Activated CD8-positive, alpha-beta memory T cell treated with anti-CD3 and anti-CD28 coated beads, Interleukin-2, amount 50 U/mL, for 1 hour (primary cell): ENCODE measurements around the gene DRD1.
"Not testable (repeated sequence)": the region's sequence is repeated elsewhere in the genome, so short reads cannot be mapped to it uniquely, and the experiment has no call there.

Experiments used
- DNase-seq: peaks from one replicate; pipeline ENCODE4 v3.0.0-alpha.2; 2020; ENCODE audit errors: extremely low read depth

Gene DRD1

DNA sequence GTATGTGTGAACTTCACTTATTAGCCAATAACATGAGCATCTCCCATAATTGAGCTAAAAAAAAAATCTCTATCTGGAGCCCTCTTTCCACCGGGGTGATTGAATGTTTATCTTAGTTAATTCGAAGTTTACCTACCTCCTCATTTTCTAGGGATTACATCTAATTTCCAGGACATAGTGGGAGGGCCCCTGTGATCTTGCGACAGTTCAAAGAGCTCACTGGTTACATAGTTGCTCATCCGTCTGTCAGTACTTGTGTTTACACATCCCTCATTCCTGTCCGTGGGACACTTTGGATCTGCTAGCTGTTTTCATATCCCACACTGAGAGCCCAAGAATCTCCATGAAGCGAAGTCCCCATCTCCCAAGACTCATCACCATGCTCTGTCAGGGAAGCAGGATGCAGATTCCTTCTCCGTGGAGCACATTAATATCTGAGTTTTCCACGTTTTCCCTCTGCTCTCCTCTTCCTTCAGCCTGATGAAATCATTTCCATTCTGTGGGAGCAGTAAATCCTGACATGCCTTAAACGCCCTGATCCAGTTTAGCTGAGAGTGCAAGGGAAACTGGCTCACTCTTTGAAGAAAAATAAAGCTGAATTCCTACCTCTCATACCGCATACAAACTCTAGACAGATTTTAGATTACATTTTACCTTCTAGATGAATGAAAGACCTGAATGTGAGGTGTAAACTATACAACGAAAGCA is 24.2 kb upstream of the DRD1 start:
- no peak for DNase-seq

DNA sequence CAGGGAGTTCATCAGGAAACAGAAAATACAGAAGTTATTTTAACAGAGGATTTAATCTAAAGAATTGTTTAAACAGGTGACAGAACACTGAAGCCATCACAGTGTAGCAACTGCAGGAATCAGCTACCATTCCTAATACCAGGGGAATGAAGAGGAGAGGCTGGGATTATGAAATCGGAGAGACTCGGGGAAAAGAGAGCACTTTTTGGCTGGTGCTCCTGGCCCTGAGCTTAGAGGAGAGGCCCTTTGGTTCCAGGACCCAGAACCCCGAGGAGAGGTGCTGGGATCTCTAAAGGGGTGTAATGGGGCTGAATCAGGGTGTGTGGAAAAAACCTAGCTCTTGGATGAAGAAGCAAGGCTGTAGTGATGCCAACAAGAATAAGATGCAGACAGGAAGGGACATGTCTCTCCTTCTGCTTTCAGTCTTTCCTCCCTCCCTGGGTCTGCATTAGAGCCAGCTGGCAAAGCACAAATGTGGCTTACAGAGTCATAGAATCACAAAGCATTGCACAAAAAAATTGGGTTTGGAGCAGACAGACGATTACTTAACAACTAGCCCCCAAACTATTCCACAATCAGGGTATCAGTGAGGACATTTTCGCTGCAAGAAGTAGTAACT is 22.8 kb upstream of the DRD1 start:
- no peak for DNase-seq

- DNase-seq, result no peak
These were observed 21.3 kb upstream of the DRD1 start for GRCh38 chr5:175465282-175465681.

- DNase-seq, result no peak
These were observed 20.9 kb upstream of the DRD1 start for GRCh38 chr5:175464942-175465233.

- no peak for DNase-seq
These were observed 20.3 kb upstream of the DRD1 start for GRCh38 chr5:175464074-175464941.

- DNase-seq, result no peak
These were observed 19.7 kb upstream of the DRD1 start for GRCh38 chr5:175463641-175464040.

DNA sequence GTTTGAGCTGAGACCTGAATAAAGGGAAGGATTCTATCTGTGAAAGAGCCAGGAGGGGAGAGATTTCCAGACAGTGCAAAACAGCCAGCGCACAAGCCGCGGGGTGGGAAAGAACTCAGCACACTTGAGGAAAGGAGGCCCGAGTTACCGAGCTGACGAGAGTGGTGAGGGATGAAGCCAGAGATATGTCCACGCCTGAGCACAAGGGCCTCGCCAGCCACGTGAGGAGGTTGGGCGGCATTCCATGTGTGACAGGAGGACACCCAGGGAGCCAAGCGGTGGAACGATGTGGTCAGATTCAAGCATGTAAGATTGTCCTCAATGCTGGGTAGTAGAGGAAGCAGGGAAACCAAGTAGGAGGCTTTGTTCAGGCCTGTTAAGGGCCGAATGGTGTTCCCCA is 17.4 kb upstream of the DRD1 start:
- DNase-seq, result no peak

DNA sequence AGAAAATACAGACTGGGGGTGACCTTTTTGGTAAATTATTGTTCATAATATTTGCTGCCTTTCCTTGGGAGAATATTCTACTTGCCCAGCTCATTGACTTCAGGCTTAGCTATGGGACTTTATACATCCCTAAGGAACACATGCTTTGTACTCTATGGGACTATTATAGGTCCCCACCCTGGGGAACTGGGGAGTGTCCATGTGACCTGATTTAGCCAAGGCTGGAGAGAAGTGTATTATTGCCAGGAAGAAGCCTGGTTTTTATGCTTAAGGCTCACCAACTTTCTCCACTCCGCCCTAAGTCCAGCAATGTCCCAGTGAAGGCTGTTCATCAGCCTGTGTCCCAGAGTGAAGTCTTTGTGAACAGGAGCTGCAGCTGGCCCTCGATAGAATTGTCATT is 16.6 kb upstream of the DRD1 start:
- no peak for DNase-seq

DNA sequence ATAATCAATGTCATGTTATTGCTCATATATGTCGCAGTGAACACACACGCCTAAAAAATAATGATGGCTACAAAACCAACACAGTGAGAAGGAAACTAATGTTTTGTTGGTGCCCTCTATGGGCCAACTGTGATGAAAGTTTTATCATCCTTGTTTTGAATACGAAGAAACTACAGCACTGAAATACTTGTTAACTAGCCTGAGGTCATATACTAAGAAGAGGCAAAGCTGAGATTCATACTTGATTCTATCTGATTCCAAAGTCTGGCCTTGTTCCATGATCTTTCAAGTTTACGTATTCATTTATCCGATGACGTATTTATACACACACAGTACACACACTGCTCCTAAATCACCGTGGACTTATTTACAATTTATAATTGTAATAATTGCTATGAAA is 16.1 kb upstream of the DRD1 start:
- DNase-seq, result no peak

- no peak for DNase-seq
These were observed 13.5 kb upstream of the DRD1 start for GRCh38 chr5:175457466-175457865.

GRCh38 chr5:175456105-175456742 is 12.2 kb upstream of the DRD1 start:
- DNase-seq, result no peak

DNA sequence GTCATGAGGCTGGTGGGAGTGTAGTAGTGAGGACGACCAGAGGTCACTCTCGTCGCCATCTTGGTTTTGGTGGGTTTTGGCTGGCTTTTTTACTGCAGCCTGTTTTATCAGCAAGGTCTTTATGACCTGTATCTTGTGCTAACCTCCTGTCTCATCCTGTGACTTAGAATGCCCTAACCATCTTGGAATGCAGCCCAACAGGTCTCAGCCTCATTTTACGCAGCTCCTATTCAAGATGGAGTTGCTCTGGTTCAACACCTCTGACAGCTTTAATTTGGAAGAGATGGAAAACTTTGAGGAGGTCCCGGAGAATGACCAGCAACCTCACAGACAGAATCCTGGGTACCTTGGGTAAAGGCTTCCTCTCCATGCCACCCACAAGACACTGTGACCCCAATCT is 10.4 kb upstream of the DRD1 start:
- not testable (repeated sequence) for DNase-seq

DNA sequence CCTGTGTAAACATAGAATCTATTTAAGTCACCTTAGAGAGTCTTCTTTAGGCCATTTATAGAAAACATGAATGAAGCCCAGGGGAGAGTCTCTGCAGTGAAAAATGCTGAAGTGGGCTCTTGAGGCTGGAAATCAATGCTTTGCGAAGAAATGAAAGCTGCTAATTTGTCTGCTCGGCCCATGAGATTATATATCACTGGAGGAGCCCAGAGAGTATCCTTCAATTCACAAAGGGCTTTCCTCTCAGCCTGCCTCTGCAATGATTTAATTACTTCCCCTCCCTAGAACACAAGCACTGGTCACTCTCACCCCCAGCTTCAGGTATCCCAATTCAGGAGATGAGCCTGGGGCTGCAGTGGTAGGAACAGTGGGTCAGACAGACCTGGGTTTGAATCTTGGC is 8.2 kb upstream of the DRD1 start:
- DNase-seq, result no peak

GRCh38 chr5:175448276-175448675 is 4.3 kb upstream of the DRD1 start:
- DNase-seq, result no peak

DNA sequence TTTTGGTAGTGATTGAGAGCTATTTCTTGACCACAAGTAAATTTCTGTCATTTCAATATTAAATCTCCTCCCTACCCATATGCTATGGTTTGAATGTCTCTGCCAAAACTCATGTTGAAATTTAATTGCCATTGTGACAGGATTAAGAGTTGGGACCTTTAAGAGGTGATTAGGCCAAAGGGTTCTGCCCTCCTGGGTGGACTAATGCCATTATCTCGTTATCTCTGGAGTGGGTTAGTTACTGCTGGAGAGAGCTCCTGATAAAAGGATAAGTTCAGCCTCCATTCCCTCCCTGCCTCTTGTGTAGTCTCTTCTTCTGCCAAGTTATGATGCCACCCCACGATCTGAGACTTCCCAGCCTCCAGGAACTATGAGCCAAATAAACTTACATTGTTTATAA is 3.6 kb upstream of the DRD1 start:
- DNase-seq, result no peak

- not testable (repeated sequence) for DNase-seq
These were observed 2.4 kb upstream of the DRD1 start for GRCh38 chr5:175446378-175446777.

GRCh38 chr5:175444905-175445456 is 999 bp upstream of the DRD1 start:
- no peak for DNase-seq

- no peak for DNase-seq
These were observed 395 bp downstream of the DRD1 start for GRCh38 chr5:175443514-175444059.

GRCh38 chr5:175438234-175438857 is 5.6 kb downstream of the DRD1 start:
- DNase-seq, result no peak

GRCh38 chr5:175436359-175436758 is 7.6 kb downstream of the DRD1 start:
- no peak for DNase-seq

DNA sequence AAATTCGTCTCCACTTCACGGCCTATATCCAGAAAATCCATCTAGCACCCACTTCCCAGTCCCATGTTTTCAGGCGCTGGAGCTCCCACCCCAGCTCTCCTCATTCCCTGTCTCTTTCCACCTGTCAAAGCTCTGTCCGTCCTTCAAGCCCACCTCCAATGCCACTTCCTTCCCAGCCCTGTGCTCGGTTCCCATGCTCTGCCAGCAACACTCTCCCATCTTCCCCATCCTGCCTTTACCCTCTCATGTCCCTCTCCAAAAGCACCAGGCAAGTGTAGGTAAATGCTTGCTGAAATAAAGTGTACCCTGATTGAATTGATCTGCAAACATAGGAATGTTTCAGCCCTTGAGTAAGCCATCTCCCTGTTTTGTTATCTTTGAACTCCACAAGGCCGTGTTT is 9.2 kb downstream of the DRD1 start:
- no peak for DNase-seq

- no peak for DNase-seq
These were observed 16.2 kb downstream of the DRD1 start for GRCh38 chr5:175427762-175428161.
